Uterus (tissue), 4 donors: ENCODE results near the gene CAVIN3. TPM values are rescaled to one million over a fixed set of nuclear protein-coding genes. Genes with fewer than 3 reads are reported as not detected.
A peak's percentile ranks its signal among the peaks of the same experiment; 100 is the strongest.
"Not testable (repeated sequence)": the region's sequence is repeated elsewhere in the genome, so short reads cannot be mapped to it uniquely, and the experiment has no call there.

Source experiments
- DNase-seq, 2 donors: peaks; one replicate each; pipeline ENCODE4 v3.0.0-alpha.2; 2019 to 2020
- H3K27ac ChIP-seq, 2 donors: fragments of 200-600 bp; sonication (generic); 1 replicate in 1 of 2; 2 replicates in 1 of 2; pipeline ENCODE4 v1.5.1; 2016 to 2018
- H3K27me3 ChIP-seq, 2 donors: fragments of 200-600 bp; sonication (generic); one replicate each; pipeline ENCODE4 v1.5.1; 2018 to 2019; ENCODE audit warnings: control low read depth in 1 of 2
- H3K36me3 ChIP-seq, 2 donors: fragments of 200-600 bp; sonication (generic); one replicate each; pipeline ENCODE4 v1.5.1; 2019; ENCODE audit warnings: control low read depth in 1 of 2
- H3K4me1 ChIP-seq, 2 donors: fragments of 200-600 bp; sonication (generic); one replicate each; pipeline ENCODE4 v1.5.1; 2018 to 2019; ENCODE audit warnings: control low read depth in 1 of 2
- H3K4me3 ChIP-seq, 2 donors: fragments of 200-600 bp; sonication (generic); 1 replicate in 1 of 2; 2 replicates in 1 of 2; pipeline ENCODE4 v1.5.1; 2018 to 2019; ENCODE audit warnings: mild to moderate bottlenecking in 1 of 2
- H3K9me3 ChIP-seq, 2 donors: fragments of 200-600 bp; sonication (generic); one replicate each; pipeline ENCODE4 v1.5.1; 2019; ENCODE audit warnings: control low read depth in 1 of 2
- POLR2A ChIP-seq, 2 donors: fragments of 450-650 bp; IDR thresholded peaks; one replicate each; pipeline ENCODE4 v1.6.1; 2016; ENCODE audit warnings: antibody characterized with exemption in 2 of 2, mild to moderate bottlenecking in 1 of 2, moderate library complexity in 1 of 2
- intact Hi-C: fragments of 100-400 bp; cut with DNase I; formaldehyde crosslinking; loops from one replicate; pipeline ENCODE4 v1.15.1; 2023; ENCODE audit warnings: low total_unique reads
- total RNA-seq, 4 donors: library from RNA; depleted of rRNA in 3 of 4; stranded (reverse); fragments of >200 nt in 3 of 4; gene quantifications; one replicate each; pipeline versions ENCODE4 v1.1.0 to v1.2.4, GENCODE V29; 2014 to 2023
- TF ChIP-seq, protein P1 (sequence below), 4 experiments: fragments of 200-600 bp in 2 of 4; fragments of 450-650 bp in 2 of 4; sonication (generic) in 2 of 4; IDR thresholded peaks; one replicate each; pipeline ENCODE4 v1.5.1; 2016 to 2019; ENCODE audit warnings: antibody characterized with exemption in 4 of 4, mild to moderate bottlenecking in 2 of 4, moderate library complexity in 1 of 4
- donor health status: DM: yes; HTN: yes; CAD: no.

The CAVIN3 gene
- total RNA-seq, 4 donors from 2014 or later: 78.8 to 388 (median 107) TPM

DNA sequence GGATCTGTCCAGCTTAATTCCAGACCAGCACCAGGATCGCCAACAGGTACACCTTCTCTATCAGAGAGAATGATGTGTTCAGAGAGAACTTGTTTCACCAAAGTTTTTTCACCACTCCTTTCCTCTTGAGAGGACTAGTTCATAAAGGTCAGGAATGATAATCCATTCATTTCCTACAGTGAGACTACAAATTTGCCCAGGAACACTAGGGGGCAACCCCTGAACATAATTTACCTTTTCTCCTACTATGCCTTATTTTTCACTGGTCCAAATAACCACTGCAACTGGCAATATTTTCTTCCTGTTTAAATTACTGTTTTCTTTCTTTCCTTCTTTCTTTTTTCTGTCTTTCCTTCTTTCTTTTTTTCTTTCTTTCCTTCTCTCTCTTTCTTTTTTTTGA, 22.5 kb downstream of the CAVIN3 start:
- Histone ChIP-seq H3K9me3 (no peaks in the 10 kb centered on the region), H3K4me1 (no peaks in the 10 kb centered on the region), H3K27me3 (no peaks in the 10 kb centered on the region), H3K27ac (no peak overlapping the region), H3K4me3 (no peak overlapping the region), H3K36me3 (no peaks in the 10 kb centered on the region)
- no peak for TF ChIP-seq POLR2A (IDR thresholded peaks at IDR 0.05)
- TF ChIP-seq, protein P1, sequence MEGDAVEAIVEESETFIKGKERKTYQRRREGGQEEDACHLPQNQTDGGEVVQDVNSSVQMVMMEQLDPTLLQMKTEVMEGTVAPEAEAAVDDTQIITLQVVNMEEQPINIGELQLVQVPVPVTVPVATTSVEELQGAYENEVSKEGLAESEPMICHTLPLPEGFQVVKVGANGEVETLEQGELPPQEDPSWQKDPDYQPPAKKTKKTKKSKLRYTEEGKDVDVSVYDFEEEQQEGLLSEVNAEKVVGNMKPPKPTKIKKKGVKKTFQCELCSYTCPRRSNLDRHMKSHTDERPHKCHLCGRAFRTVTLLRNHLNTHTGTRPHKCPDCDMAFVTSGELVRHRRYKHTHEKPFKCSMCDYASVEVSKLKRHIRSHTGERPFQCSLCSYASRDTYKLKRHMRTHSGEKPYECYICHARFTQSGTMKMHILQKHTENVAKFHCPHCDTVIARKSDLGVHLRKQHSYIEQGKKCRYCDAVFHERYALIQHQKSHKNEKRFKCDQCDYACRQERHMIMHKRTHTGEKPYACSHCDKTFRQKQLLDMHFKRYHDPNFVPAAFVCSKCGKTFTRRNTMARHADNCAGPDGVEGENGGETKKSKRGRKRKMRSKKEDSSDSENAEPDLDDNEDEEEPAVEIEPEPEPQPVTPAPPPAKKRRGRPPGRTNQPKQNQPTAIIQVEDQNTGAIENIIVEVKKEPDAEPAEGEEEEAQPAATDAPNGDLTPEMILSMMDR (IDR thresholded peaks at IDR 0.05): peak in 3 of 4 experiments; percentile 39 to 52 (median 49)
- DNase-seq: no peak
- intact Hi-C loops: no loop called here

DNA sequence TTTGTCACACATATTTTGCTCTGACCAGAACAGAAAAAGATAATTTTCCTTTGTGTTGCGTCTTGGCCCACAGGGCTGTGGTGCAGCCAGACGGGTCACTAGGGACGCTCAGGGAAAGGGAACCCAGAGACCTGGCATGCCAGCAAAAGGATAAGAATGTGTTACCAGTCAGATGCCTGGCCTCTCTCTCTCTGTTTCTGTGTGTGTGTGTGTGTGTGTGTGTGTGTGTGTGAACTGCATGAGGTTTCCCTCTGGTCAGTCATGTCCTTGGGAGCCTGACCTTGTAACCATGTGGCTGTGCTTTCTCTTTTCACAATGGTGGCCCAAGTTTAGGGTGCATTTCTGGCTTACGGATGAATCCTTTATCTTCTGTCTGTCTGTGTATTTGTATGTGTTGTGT, 35.3 kb downstream of the CAVIN3 start:
- Histone ChIP-seq H3K27me3 (no peaks in the 10 kb centered on the region), H3K4me3 (no peak overlapping the region), H3K4me1 (no peaks in the 10 kb centered on the region), H3K9me3 (no peaks in the 10 kb centered on the region), H3K27ac (no peak overlapping the region), H3K36me3 (no peaks in the 10 kb centered on the region)
- TF ChIP-seq, protein P1 (IDR thresholded peaks at IDR 0.05): no peak
- TF ChIP-seq POLR2A (IDR thresholded peaks at IDR 0.05): no peak
- no peak for DNase-seq
- intact Hi-C loops: no loop called here

DNA sequence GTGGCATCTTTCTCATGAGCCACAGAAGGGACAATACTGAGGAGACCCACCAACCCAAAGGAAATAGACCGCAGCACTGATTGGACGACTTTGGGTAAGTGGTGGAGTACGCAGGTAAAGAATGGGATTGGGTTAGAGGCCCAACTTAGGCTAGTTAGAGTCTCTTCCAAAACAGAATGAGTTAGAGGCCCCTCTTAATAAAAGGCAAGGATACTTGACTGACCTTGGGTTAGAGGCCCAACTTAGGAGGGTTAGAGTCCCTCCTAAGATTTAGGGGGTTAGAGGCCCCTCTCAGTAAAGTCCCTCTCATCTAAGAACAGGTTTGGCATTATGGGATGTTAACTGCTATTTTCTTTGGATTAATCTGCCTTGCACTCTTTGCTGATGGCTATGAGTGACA, 36.1 kb downstream of the CAVIN3 start:
- no peak for TF ChIP-seq POLR2A (IDR thresholded peaks at IDR 0.05)
- TF ChIP-seq, protein P1 (IDR thresholded peaks at IDR 0.05): no peak
- DNase-seq: no peak
- H3K4me3 ChIP-seq: no peak overlapping the region
- no peaks in the 10 kb centered on the region for H3K27me3 ChIP-seq
- intact Hi-C loops: no loop called here
- no peak overlapping the region for H3K27ac ChIP-seq
- no peaks in the 10 kb centered on the region for H3K4me1 ChIP-seq
- H3K9me3 ChIP-seq: no peaks in the 10 kb centered on the region
- H3K36me3 ChIP-seq: no peaks in the 10 kb centered on the region

DNA sequence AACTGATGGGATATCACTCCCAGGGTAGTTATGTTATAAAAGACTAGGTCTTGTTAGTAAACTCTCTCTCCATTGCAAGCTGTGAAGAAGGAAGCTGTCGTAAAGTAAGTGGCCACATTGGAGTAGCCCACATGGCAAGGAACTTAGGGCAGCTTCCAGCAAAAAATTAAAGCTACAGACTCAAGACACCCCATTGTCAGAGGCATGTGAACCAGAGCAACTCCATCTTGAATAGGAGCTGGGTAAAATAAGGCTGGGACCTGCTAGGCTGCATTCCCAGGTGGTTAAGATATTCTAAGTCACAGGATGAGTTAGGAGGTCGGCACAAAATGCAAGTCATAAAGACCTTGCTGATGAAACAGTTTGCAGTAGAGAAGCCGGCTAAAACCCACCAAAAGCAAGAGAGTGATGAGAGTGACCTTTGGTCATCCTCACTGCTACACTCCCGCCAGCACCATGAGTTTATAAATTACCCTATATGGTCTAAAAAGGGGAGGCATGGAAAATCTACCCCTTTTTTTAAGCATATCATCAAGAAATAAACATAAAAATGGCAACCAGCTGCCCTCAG, 36.8 kb downstream of the CAVIN3 start:
- no peaks in the 10 kb centered on the region for H3K9me3 ChIP-seq
- no peak overlapping the region for H3K27ac ChIP-seq
- no peaks in the 10 kb centered on the region for H3K27me3 ChIP-seq
- intact Hi-C loops: no loop called here
- no peak overlapping the region for H3K4me3 ChIP-seq
- no peaks in the 10 kb centered on the region for H3K4me1 ChIP-seq
- no peak for DNase-seq
- H3K36me3 ChIP-seq: no peaks in the 10 kb centered on the region
- no peak for TF ChIP-seq POLR2A (IDR thresholded peaks at IDR 0.05)
- TF ChIP-seq, protein P1 (IDR thresholded peaks at IDR 0.05): no peak

DNA sequence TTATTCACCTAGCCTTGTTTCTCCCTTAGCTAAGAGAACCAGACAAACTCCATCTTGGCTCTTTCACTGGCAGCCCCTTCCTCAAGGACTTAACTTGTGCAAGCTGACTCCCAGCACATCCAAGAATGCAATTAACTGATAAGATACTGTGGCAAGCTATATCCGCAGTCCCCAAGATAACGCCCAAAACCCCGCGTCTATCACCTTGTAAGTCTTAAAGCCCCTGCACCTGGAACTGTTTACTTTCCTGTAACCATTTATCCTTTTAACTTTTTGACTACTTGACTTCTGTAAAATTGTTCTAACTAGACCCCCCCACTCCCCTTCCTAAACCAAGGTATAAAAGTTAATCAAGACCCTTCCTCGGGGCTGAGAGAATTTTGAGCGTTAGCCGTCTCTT, 39.5 kb downstream of the CAVIN3 start:
- H3K4me1 ChIP-seq, H3K9me3 ChIP-seq, H3K27me3 ChIP-seq, H3K4me3 ChIP-seq, H3K36me3 ChIP-seq, intact Hi-C loops, DNase-seq, H3K27ac ChIP-seq: not testable (repeated sequence)

DNA sequence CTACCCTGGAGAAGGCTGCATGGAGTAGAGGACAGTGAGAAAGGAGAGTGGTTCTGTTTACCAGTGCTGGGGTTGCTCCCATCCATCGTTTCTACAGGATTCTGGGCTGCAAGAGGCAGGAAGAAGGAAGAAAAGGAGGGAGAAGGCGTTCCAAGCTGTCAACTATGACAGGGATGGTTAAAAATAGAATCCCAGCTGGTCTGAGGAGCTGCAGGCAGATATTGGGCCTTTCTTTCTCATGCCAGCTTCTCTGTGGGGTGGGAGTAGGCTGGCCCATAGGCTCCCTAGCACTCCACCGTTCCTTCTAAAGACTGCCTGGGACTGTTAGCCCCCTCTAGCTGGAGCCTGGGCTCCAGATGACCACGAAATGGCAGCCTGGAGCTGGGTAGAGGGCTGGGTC, 47.1 kb downstream of the CAVIN3 start:
- Histone ChIP-seq H3K36me3 (no peaks in the 10 kb centered on the region), H3K27me3 (no peaks in the 10 kb centered on the region), H3K9me3 (no peaks in the 10 kb centered on the region), H3K27ac (peak overlapping the region in 1 of 2 donors; percentile 7), H3K4me3 (no peak overlapping the region), H3K4me1 (no peaks in the 10 kb centered on the region)
- intact Hi-C loops: no loop called here
- no peak for TF ChIP-seq POLR2A (IDR thresholded peaks at IDR 0.05)
- TF ChIP-seq, protein P1 (IDR thresholded peaks at IDR 0.05): no peak
- DNase-seq: no peak
